ENCODE measurements around the gene SPHKAP.
"Not testable (repeated sequence)": the region's sequence is repeated elsewhere in the genome, so short reads cannot be mapped to it uniquely, and the experiment has no call there.

The SPHKAP gene

GRCh38 chr2:228103379-228103778 is 78.1 kb downstream of the SPHKAP start:
- no peak for DNase-seq (ENCODE audit: low read depth)

- DNase-seq (ENCODE audit: low read depth): no peak
Measured at GRCh38 chr2:228102949-228103348, 78.5 kb downstream of the SPHKAP start.

GRCh38 chr2:228094377-228094921 is 87.0 kb downstream of the SPHKAP start:
- DNase-seq (ENCODE audit: low read depth): no peak

- DNase-seq (ENCODE audit: low read depth): no peak
Measured at GRCh38 chr2:228092056-228092455, 89.4 kb downstream of the SPHKAP start.

GRCh38 chr2:228086561-228086960 is 94.9 kb downstream of the SPHKAP start:
- DNase-seq (ENCODE audit: low read depth): no peak

- no peak for DNase-seq (ENCODE audit: low read depth)
Measured at GRCh38 chr2:228084717-228085116, 96.8 kb downstream of the SPHKAP start.

GRCh38 chr2:228083131-228083530 is 98.4 kb downstream of the SPHKAP start:
- DNase-seq (ENCODE audit: low read depth): no peak

GRCh38 chr2:228082571-228082970 is 98.9 kb downstream of the SPHKAP start:
- DNase-seq (ENCODE audit: low read depth): no peak

GRCh38 chr2:228079194-228079593 is 102.3 kb downstream of the SPHKAP start:
- DNase-seq (ENCODE audit: low read depth): no peak

GRCh38 chr2:228076695-228077094 is 104.8 kb downstream of the SPHKAP start:
- not testable (repeated sequence) for DNase-seq (ENCODE audit: low read depth)

GRCh38 chr2:228072669-228073068 is 108.8 kb downstream of the SPHKAP start:
- DNase-seq (ENCODE audit: low read depth): no peak

GRCh38 chr2:228067309-228067708 is 114.2 kb downstream of the SPHKAP start:
- no peak for DNase-seq (ENCODE audit: low read depth)

- no peak for DNase-seq (ENCODE audit: low read depth)
Measured at GRCh38 chr2:228066126-228066798, 115.2 kb downstream of the SPHKAP start.

GRCh38 chr2:228065686-228066085 is 115.8 kb downstream of the SPHKAP start:
- DNase-seq (ENCODE audit: low read depth): no peak

GRCh38 chr2:228064796-228065315 is 116.6 kb downstream of the SPHKAP start:
- no peak for DNase-seq (ENCODE audit: low read depth)

- DNase-seq (ENCODE audit: low read depth): no peak
Measured at GRCh38 chr2:228064024-228064423, 117.5 kb downstream of the SPHKAP start.

- no peak for DNase-seq (ENCODE audit: low read depth)
Measured at GRCh38 chr2:228063558-228063957, 117.9 kb downstream of the SPHKAP start.

- DNase-seq (ENCODE audit: low read depth): no peak
Measured at GRCh38 chr2:228059735-228060134, 121.8 kb downstream of the SPHKAP start.

GRCh38 chr2:228056293-228057097 is 125.0 kb downstream of the SPHKAP start:
- DNase-seq (ENCODE audit: low read depth): no peak

GRCh38 chr2:228048838-228049490 is 132.5 kb downstream of the SPHKAP start:
- DNase-seq (ENCODE audit: low read depth): no peak

GRCh38 chr2:228040995-228041394 is 140.5 kb downstream of the SPHKAP start:
- no peak for DNase-seq (ENCODE audit: low read depth)

GRCh38 chr2:228039752-228040534 is 141.5 kb downstream of the SPHKAP start:
- DNase-seq (ENCODE audit: low read depth): no peak
